ENCODE results near the gene SAMD14. TPM values are rescaled to one million over a fixed set of nuclear protein-coding genes. Genes with fewer than 3 reads are reported as not detected.

Gene SAMD14
- total and polyA plus RNA-seq, 10 of the 15 experiments (the other 5 are each of a cell fraction or from before 2014, with no cell fraction given): 0.06 to 1.7 (median 0.25) TPM; not detected in 3

GRCh38 chr17:50113624-50114320, 16.2 kb downstream of the SAMD14 start:
- H3K4me2 ChIP-seq (ENCODE audit: control insufficient read depth, insufficient read depth): no peak overlapping the region
- no peak for ATAC-seq
- RAD21 ChIA-PET (ENCODE audit: unreplicated experiment): interaction anchor here (0.8 to 2.1 kb wide), 4 partner anchors 16 to 58 kb away, joined by 3 to 19 read pairs (median 3); partner anchors contain the start of gene SAMD14
- no peaks in the 10 kb centered on the region for H3K4me1 ChIP-seq (ENCODE audit: control insufficient read depth, insufficient read depth, low read length)
- CTCF ChIA-PET: interaction anchor here (0.8 to 3.1 kb wide), 29 partner anchors 9 to 284 kb away, joined by 3 to 38 read pairs (median 6); partner anchors contain the start of genes LRRC59, SAMD14, SGCA and TMEM92
- H3K79me2 ChIP-seq (ENCODE audit: control insufficient read depth, insufficient read depth, low read length): no peaks in the 10 kb centered on the region
- H3K9me3 ChIP-seq (replicated peaks; ENCODE audit: control insufficient read depth, insufficient read depth, low read length): no peaks in the 10 kb centered on the region
- H2AFZ ChIP-seq (ENCODE audit: control insufficient read depth, low read depth, low read length): no peak overlapping the region
- no peak overlapping the region for H3K9ac ChIP-seq (ENCODE audit: control insufficient read depth, insufficient read depth, low read length)
- FAIRE-seq: no peak
- peaks cover 3 to 4% of the 10 kb centered on the region in 2 experiments; a peak in 3 of 4 replicates for H3K27me3 ChIP-seq (replicated peaks in 1 of 2; ENCODE audit: control insufficient read depth in 2 of 2, insufficient read depth in 2 of 2, low read length in 1 of 2)
- no peak for DNase-seq (ENCODE audit: low read depth, low spot score)
- H3K36me3 ChIP-seq (ENCODE audit: control insufficient read depth in 2 of 2, insufficient read depth in 2 of 2, low read length in 1 of 2): no peaks in the 10 kb centered on the region
- H3K4me3 ChIP-seq: no peak overlapping the region
- intact Hi-C loops (cut with micrococcal nuclease; ENCODE audit: unreplicated experiment) (no loop called here), in situ Hi-C loops (cut with MboI) (no loop called here)
- 45% methylated on average over 7 of the region's 7 CpGs for WGBS (ENCODE audit: insufficient coverage, insufficient replicate concordance, low lambda C conversion rate, missing lambda C conversion rate)
- POLR2A ChIA-PET: no interaction called here
- no peak overlapping the region for H3K27ac ChIP-seq (ENCODE audit: control insufficient read depth, insufficient read depth)
- no TSS peak for BruUV-seq (replicated peaks)
- no peak for TF ChIP-seq RB1 (IDR thresholded peaks at IDR 0.05; ENCODE audit: borderline replicate concordance)
- TF ChIP-seq TCF12 (IDR thresholded peaks at IDR 0.05; ENCODE audit: low read depth, low read length): no peak
- no peak for TF ChIP-seq ZSCAN29 (IDR thresholded peaks at IDR 0.05)
- TF ChIP-seq POLR2A (IDR thresholded peaks at IDR 0.05; ENCODE audit: low read depth, low read length): 0 out of 2 replicates have a peak, but pooled peaks have one; percentile 21
- no peak for TF ChIP-seq ZNF384 (IDR thresholded peaks at IDR 0.05; ENCODE audit: borderline replicate concordance, low read depth, low read length)
- peak; percentile 25; the same call in 1 of the 2 replicates for TF ChIP-seq NR2C1 (IDR thresholded peaks at IDR 0.05)
- TF ChIP-seq NR2F1 (conservative IDR thresholded peaks at IDR 0.05): peak; percentile 71; the same call in 1 of the 2 replicates
- SMC1A ChIA-PET (ENCODE audit: uncharacterized antibody, unreplicated experiment): interaction anchor here (1.3 to 2.2 kb wide), 3 partner anchors 20 to 48 kb away, joined by 3 to 10 read pairs (median 8); no protein-coding TSS in a partner anchor
- no peaks in the 10 kb centered on the region for H4K20me1 ChIP-seq (ENCODE audit: control insufficient read depth, insufficient read depth)

GRCh38 chr17:50112694-50113093, 17.3 kb downstream of the SAMD14 start:
- in situ Hi-C loops (cut with MboI) (no loop called here), intact Hi-C loops (cut with micrococcal nuclease; ENCODE audit: unreplicated experiment) (no loop called here)
- Histone ChIP-seq H4K20me1 (ENCODE audit: control insufficient read depth, insufficient read depth) (no peaks in the 10 kb centered on the region), H3K27me3 (replicated peaks in 1 of 2; ENCODE audit: control insufficient read depth in 2 of 2, insufficient read depth in 2 of 2, low read length in 1 of 2) (peaks cover under 1 to 3% of the 10 kb centered on the region in 2 experiments; a peak in 3 of 4 replicates), H3K36me3 (ENCODE audit: control insufficient read depth in 2 of 2, insufficient read depth in 2 of 2, low read length in 1 of 2) (no peaks in the 10 kb centered on the region; a peak in 1 of 4 replicates), H3K27ac (ENCODE audit: control insufficient read depth, insufficient read depth) (no peak overlapping the region), H3K9me3 (replicated peaks; ENCODE audit: control insufficient read depth, insufficient read depth, low read length) (no peaks in the 10 kb centered on the region), H3K4me3 (no peak overlapping the region), H3K4me1 (ENCODE audit: control insufficient read depth, insufficient read depth, low read length) (no peaks in the 10 kb centered on the region), H3K4me2 (ENCODE audit: control insufficient read depth, insufficient read depth) (no peak overlapping the region), H3K9ac (ENCODE audit: control insufficient read depth, insufficient read depth, low read length) (no peak overlapping the region), H2AFZ (ENCODE audit: control insufficient read depth, low read depth, low read length) (no peak overlapping the region), H3K79me2 (ENCODE audit: control insufficient read depth, insufficient read depth, low read length) (no peaks in the 10 kb centered on the region)
- BruUV-seq (replicated peaks): no TSS peak
- ChIA-PET CTCF (interaction anchor here (1.1 to 2.1 kb wide), 5 partner anchors 10 to 57 kb away, joined by 3 to 8 read pairs (median 3); partner anchors contain the start of gene SAMD14), RAD21 (ENCODE audit: unreplicated experiment) (no interaction called here), POLR2A (no interaction called here), SMC1A (ENCODE audit: uncharacterized antibody, unreplicated experiment) (no interaction called here)
- WGBS (ENCODE audit: insufficient coverage, insufficient replicate concordance, low lambda C conversion rate, missing lambda C conversion rate): 73% methylated on average over 17 of the region's 17 CpGs
- FAIRE-seq: no peak
- ATAC-seq: no peak
- TF ChIP-seq ETV6 (conservative IDR thresholded peaks at IDR 0.05 in 1 of 2, IDR thresholded peaks at IDR 0.05 in 1 of 2; ENCODE audit: borderline replicate concordance in 1 of 2, low read depth in 1 of 2): no peak
- no peak for TF ChIP-seq FOS (IDR thresholded peaks at IDR 0.05; ENCODE audit: borderline replicate concordance, extremely low read depth, insufficient read length)
- no peak for TF ChIP-seq GABPA (IDR thresholded peaks at IDR 0.05; ENCODE audit: low read depth)
- no peak for DNase-seq (ENCODE audit: low read depth, low spot score)

All from GM12878 (cell line).